Stimulated activated CD4-positive, alpha-beta T cell treated with anti-CD3 and anti-CD28 coated beads, Interleukin-1b, Interleukin-23, amount 100 ng/mL, for 24 hours (primary cell): Measurements from ENCODE around the gene GLB1L.
A peak's percentile ranks its signal among the peaks of the same experiment; 100 is the strongest.

Experiments used
- DNase-seq, 4 experiments: peaks; one replicate each; pipeline ENCODE4 v3.0.0-alpha.2; 2020; ENCODE audit warnings: low read depth in 4 of 4, low spot score in 1 of 4

GLB1L gene

DNA sequence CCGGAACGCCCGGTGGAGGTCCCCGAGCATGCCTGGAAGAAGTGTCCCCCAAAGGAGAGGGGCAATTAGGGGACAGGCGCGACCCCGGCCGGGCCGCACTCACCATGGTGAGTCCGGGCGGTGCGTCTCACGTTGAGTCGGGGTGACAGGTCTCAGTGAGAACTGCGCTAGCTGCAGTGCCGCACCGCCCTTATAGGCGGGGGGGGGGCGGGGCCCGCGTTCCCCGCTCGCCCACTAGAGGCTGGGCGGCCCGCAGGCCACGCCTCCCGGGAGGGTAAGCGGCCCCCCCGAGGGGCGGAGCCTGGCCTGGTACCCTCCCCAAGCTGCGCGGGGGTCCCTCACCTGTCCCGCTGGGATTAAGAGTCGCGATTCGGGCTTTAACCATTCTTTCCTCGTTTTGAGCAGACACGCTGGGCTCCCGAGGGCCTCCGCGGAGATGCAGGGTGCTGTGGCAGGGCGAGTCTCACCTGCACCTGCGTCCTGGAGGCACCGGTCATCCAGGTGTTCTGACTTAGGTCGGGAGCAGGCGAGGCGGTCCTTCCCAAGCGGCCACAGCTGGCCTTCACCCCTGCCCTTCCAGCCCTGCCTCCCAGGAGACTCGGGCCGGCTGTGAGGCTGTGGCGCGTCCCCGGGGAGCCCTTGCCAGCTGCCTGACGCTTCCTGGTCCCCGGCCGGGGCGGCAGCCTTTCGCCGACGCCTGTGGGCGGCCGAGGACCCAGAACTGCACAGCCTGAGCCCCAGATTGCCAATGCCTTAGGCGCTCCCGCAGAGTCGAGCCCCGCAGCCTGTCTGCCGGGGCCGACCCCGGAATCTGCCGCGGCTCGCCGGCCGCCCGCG lies 8.7 kb upstream of the GLB1L start, which contains the start of gene TUBA4A:
Gene TUBA4A, minus strand, starts transcription at position 166 of the 837 bp plus-strand sequence. Its CDS starts 60 bp downstream, at position 106.
- DNase-seq, result peak; percentile 74 to 92 (median 83)

DNA sequence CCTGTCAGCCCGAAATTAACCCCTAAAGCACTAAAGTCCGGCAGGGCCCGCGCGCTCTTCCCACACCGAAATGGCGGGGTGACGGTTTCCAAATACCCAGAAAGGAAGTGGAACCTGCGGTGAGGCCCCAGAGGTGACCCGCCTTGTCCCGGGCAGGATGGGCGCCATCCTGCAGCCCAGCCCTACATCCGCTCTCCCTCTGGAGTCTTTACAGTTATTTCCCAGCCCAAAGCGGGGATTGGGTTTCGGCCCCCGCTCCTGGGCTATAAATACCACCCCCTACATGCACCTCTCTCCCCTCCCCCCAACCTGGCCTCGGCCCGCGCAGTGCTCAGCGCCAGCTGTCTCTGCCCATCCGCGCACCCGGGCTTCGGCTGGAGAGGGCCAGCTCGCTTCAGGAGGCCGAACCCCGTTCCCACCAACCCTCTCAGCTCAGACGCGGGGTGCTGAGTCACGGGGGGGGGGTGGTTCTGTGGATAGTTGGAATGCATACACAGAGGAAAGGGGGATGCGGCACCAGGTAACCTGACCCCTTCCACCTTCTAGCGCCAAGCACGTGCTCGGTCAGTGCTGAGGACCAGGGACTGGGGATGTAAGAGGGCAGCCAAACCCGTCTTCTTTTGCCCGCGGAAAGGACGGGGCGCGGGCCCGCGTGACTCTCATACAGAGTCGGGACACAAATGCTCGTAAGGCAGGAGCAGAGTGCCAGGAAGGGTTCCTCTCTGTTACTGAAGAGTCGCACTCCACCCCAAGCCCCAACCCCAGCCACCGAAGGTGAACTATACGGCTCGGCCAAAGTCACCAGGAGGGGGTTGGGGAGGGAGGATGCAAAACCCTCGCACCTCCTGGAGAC lies 7.9 kb upstream of the GLB1L start, which contains the start of gene TUBA4B:
Gene TUBA4B, plus strand, starts transcription at position 344 of the 853 bp plus-strand sequence. Its CDS starts 165 bp downstream, at position 509.
- DNase-seq, result peak in 1 of 4 experiments; percentile 50

DNA sequence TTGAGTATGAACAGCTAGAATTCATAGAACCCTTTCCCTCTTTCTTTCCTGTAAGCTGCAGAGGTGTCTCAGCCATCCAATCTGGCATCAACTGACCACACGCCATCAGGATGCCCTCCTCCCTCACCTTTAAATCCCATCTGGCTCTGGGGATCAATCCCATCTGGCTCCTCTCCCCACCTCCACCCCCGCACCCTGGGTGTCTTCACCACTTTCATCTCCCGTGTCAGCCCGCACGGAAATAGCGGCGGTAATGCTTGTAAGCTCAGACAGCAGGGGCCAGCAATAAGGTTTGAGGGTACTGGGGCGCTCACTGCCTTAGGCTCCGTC lies 7.3 kb upstream of the GLB1L start:
- DNase-seq, result peak in 1 of 4 experiments; percentile 14

DNA sequence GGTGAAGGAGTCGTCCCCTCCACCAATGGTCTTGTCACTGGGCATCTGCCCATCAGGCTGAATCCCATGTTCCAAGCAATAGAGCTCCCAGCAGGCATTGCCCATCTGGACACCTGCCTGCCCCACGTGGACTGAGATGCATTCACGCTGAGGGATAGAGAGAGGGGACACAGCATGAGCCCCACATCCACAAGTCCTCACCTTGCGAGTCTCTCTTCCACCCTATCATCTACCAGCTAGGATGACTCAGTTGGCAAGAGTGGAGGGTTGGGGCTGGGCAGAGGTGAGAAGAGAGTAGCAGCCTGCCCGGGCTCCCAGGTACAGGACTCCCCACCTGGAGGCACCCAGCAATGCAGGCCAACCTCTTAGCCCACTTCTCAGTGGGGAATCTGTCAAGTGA lies 6.8 kb upstream of the GLB1L start:
- DNase-seq, result peak in 1 of 4 experiments; percentile 21

DNA sequence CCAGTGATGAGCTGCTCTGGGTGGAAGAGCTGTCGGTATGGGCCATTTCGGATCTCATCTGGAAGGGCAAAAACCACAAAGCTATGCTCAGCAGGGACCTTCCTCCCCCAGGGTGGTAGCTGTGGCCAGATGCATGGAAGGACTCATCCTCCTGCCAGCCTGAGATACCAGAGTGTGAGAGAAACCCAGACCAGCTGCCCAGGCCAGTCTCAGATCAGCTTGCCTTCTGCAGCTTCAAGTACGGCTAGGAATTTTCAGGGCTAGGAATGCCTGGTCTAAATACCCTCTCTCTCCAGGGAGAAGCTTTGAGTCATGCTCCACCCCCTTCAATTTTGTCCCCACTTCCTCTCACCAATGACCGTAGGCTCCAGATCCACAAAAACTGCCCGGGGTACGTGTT lies 6.4 kb upstream of the GLB1L start:
- DNase-seq, result no peak

DNA sequence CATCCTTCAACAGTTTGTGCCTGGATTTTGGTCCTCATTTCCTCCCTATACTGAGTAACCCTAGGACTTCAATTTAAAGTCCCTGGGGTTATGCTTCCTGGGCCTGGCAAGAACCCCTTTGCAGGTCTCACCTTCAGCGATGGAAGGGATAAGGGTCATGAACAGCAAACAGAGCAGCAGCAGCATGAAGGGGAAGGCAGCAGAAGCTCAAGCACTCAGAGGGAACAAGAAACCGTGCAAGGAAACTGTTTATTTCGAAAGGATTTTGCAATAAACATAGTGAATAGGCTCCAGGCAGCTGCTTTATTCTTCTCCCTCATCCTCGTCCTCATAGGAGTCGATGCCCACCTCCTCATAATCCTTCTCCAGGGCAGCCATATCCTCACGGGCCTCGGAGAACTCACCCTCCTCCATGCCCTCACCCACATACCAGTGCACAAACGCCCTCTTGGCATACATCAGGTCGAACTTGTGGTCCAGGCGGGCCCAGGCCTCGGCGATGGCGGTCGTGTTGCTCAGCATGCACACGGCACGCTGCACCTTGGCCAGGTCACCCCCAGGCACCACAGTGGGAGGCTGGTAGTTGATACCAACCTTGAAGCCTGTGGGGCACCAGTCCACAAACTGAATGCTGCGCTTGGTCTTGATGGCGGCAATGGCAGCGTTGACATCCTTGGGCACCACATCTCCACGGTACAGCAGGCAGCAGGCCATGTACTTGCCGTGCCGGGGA lies 5.0 kb upstream of the GLB1L start:
- no peak for DNase-seq

DNA sequence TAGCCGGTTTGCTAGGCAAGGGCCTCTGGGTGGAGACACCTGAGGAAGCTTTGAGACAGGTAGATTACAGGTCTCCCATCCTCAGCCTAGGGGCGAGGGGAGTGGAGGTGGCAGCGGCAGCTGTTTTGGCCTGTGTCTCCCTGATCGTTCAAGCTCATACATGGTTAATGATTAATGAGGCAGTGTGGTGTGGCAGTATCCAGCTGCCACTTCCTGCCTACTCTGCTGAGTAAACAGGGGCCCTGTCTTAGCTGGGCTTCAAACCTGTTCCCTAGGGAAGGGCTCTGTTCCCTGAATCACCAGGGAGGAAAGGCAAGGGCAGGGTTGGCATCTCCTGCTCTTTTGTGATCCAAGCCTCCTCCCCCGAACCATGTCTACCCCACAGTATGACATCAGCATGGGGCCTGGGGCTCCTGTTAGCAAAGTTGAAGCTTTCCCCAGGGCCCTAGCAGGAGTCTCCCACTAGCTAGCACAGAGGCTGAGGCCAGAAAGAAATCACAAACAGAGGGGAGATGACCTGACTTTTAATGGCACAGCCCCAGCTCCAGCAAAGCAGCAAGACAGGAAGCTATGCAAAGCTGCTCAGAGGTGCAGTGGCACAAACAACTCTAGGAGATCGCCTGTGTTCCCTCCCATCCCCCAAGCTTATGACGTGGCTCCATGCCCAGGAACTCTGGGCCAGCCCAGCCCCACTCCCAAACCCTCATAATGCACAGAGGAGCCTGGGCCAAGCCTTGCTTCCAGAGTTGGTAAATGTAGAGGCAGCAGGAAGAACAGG lies 4.1 kb upstream of the GLB1L start:
- DNase-seq, result no peak

DNA sequence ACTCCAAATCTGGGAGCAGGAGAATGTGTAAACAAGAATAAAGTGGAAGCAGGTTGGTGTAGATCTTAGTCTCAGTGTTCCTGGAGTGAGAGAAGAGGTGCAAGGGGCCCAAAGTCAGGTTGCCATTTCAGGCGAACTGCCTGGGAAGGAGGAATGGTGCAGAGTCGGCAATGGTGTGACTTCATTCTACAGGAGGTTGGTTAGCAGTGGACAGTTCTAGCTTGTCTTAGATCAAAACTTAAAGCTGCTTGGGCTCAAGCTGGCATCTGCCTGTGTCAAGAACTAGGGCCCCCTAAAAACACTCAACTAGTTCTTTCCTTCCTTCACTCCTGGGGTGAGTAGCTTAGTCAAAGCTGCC lies 3.6 kb upstream of the GLB1L start:
- DNase-seq, result no peak

DNA sequence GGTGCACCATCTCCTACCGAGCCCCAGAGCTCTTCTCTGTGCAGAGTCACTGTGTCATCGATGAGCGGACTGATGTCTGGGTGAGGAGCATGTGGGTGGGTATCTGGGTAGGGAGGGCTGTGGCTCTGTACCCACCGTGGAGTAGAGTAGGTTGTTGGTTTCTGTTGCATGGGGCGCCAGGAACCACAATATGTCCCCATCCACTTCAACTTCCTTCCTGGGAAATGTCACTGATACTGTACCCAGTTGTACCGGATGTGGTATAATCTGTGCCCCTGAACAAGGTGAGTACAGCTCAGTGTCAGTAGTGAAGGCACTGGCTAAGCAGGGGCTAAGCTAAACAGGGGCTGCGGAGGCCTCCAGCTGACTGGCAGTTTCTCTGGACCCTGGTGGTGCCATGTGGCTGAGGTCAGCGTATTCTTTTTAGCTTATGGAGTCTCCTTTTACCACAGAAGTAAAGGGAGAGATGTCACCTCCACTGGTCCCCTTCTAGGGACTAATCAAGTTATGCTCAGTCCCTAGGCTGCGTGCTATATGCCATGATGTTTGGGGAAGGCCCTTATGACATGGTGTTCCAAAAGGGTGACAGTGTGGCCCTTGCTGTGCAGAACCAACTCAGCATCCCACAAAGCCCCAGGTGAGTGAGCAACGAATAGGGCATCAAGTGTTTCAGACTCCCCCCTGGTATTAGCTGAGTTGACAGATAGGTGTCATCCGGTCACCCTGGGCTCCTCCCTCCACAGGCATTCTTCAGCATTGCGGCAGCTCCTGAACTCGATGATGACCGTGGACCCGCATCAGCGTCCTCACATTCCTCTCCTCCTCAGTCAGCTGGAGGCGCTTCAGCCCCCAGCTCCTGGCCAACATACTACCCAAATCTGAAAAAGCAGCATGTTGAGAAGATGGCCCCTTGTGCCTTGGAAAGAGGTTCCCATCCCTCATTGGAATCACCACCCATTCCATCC lies 2.7 kb upstream of the GLB1L start:
- peak in 2 of 4 experiments; percentile 35 to 42 for DNase-seq

DNA sequence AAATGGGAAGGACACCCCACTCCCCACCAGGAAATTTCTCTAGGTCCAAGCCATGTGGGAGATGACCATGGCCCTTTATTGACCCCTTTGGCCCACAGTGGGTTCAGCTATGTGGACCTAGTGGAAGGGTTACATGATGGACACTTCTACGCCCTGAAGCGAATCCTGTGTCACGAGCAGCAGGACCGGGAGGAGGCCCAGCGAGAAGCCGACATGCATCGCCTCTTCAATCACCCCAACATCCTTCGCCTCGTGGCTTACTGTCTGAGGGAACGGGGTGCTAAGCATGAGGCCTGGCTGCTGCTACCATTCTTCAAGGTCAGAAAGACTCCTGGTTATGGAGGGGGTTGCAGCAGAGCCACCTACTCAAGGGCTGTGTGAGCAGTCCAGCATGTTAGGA lies 1.3 kb upstream of the GLB1L start:
- DNase-seq, result no peak

DNA sequence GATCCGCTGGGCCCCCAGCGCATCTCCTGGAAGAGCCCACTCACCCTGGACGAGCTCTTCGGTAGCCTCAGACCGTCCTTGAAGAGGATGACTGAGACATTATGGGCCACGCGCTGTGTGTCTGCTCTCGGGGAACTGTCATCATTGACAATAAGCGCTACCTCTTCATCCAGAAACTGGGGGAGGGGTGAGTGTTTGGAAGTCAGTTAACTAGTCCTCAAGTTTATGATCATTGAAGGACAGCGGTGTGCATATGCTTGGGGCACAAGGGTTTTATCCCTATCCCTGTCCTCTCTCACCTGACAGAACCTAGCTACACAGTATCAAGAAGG lies 621 bp upstream of the GLB1L start:
- DNase-seq, result no peak

DNA sequence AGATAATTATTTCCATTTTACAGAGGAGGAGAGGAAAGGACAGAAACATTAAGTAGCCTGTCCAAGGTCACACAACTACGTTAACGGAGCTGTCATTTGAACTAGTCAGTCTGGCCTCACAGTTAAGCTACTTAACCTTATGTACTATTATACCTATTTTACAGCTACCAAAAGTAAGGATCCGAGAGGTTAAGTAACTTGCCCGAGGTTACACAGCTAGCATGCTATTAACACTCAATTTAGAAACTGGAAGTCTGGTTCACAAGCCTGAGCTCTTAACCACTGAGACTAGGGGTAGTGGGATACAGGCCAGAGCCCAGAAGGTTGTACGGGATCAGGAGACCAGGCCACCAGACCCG lies 476 bp downstream of the GLB1L start:
- no peak for DNase-seq

DNA sequence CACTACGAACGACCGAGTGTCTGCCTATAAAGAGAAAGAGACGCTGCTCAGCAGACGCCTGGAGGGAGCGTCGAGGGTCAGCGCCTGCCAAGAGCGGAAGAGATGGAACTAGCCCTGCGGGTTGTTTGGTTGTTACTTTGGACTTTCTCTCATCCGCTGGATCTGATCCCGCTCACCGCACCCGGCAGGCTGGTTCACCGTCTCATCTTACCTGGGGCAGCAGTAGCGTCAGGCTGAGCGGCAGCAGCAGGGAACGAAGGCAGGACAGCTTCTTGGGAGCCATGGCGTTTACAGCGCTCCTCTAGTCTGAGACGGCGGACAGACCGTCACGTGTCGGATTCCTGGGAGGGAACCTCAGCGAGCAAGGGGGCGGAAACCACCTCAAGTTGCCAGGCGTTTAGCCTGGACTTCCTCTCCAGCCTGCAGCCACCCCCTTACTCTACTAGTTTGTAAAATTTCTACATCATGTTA lies 1.9 kb downstream of the GLB1L start:
- DNase-seq, result no peak

DNA sequence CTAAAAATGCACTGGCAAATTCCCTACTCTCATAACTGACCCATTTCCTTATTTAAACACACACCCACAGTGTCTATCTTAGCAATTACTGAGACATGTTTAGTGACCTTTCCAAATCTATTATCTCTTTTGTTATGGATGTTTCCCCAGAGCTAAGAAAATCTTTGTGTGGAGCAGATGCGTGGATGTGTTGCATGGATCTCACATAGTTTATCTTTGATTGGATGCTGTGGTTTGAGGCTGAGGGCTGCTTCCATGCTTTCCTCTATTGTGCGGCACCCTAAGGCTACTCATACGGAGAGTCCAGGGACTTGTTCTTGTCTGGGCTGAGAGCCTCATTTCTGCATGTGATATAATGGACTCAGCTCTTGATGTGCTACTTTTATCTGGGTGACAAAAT lies 10.9 kb downstream of the GLB1L start:
- DNase-seq, result no peak

DNA sequence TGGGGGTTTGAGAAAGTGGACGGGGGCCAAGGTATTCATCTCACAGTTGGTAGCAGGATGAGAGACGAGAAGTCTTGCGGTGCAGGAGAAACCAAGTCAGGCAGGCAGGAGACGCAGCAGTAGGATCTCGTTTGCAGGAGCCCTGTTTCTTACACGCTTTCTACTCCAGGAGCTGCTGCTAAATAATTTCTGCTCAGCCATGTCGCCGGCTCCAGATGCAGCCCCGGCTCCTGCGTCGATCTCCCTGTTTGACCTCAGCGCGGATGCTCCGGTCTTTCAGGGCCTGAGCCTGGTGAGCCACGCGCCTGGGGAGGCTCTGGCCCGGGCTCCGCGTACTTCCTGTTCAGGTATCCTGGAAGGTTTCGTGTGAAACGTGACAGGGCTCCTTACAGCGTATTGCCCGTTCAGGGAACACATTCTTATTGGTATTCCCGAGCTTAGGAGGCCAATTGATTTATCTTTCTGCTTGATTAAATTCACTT lies 15.1 kb downstream of the GLB1L start:
- DNase-seq, result peak in 1 of 4 experiments; percentile 57

DNA sequence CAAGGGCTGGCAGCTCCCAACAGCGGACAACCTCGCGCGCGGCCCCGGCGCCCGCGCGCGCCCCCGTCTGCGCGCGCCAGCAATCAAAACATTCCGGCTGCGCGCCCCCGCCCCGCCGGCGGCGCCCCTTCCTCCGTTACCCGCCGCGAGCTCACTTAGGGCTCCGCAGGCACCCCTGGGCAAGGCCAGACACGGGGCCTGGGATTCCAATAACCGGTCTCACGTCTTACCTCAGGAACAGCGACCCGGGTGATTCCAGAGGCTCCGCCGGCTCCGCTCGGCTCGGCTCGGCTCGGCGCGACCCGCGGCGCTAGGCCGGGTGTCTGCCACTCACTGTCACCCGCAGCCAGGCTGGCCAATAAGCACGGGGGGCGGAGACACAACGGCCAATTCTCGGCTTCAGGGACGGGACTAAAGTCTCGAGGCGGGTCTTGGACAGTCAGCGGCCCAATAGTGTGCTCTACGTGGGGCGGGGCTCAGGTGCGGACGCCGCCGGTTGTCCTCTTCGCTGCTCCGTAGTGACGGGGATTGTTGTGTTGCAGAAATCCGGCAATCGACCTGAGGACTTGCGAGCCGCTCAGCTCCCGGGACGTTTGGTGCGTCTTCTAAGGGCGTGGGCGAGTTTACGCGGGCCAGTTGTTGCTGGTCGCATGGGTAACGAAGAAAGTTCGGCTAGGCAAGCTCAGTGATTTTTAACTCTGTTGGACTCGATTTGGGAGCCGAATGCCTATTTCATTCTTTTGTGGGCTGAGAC lies 15.8 kb downstream of the GLB1L start, which contains the start of the genes ANKZF1 and ATG9A:
Gene ANKZF1, plus strand, starts transcription at position 502 of the 754 bp plus-strand sequence. CDS start 452 bp downstream, outside the sequence.
Gene ATG9A, minus strand, starts transcription at position 332 of the 754 bp plus-strand sequence. CDS start 1,612 bp downstream, outside the sequence.
- DNase-seq, result peak; percentile 78 to 99 (median 96)

DNA sequence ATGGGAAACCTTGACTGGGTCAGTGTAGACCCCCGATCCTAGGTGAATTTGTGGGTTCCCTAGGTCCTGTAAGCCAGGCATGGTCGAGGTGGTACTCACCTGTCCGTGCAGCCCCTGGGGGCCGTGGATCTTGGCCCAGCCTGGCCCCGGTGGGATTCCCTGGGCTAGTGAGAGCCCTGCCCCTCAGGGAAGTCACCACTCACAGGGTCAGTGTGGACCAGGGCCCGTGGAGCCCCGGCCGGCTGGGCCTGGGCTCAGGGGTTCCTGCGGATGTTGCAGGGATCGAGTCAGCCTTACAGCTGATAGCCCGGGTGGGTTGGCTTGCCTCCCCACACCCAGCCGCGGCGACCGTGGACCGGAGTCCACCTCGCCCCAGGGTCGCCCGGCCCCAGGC lies 16.3 kb downstream of the GLB1L start:
- DNase-seq, result no peak
